Activated T-helper 17 cell treated with anti-CD3 and anti-CD28 coated beads, Interleukin-2, amount 50 U/mL, for 72 hours (primary cell): ENCODE data around the gene FIGN. TPM values are rescaled to one million over a fixed set of nuclear protein-coding genes. Genes with fewer than 3 reads are reported as not detected.

Experiments used
- ATAC-seq: fragments of 150-1000 bp; cut with Tn5 transposase; replicated peaks from 2 replicates; pipeline ENCODE4 v1.10.0; 2021; ENCODE audit warnings: mild to moderate bottlenecking, moderate library complexity
- H3K27ac Mint-ChIP-seq: one replicate; pipeline ENCODE4 v1.8.0; 2022; ENCODE audit warnings: mixed read lengths
- H3K27me3 Mint-ChIP-seq: one replicate; pipeline ENCODE4 v1.8.0; 2022; ENCODE audit warnings: mixed read lengths
- H3K36me3 Mint-ChIP-seq: one replicate; pipeline ENCODE4 v1.8.0; 2022; ENCODE audit warnings: low read depth, mild to moderate bottlenecking, mixed read lengths
- H3K4me1 Mint-ChIP-seq: one replicate; pipeline ENCODE4 v1.8.0; 2022; ENCODE audit warnings: mixed read lengths
- H3K4me3 Mint-ChIP-seq: one replicate; pipeline ENCODE4 v1.8.0; 2022; ENCODE audit warnings: mild to moderate bottlenecking, mixed read lengths
- H3K9me3 Mint-ChIP-seq: one replicate; pipeline ENCODE4 v1.8.0; 2022; ENCODE audit warnings: mixed read lengths
- total RNA-seq, 2 donors: library from RNA; stranded (reverse); gene quantifications; one replicate each; pipeline ENCODE4 v1.2.3, GENCODE V29; 2022

Gene FIGN
- total RNA-seq, 2 donors from 2014 or later: not detected

DNA sequence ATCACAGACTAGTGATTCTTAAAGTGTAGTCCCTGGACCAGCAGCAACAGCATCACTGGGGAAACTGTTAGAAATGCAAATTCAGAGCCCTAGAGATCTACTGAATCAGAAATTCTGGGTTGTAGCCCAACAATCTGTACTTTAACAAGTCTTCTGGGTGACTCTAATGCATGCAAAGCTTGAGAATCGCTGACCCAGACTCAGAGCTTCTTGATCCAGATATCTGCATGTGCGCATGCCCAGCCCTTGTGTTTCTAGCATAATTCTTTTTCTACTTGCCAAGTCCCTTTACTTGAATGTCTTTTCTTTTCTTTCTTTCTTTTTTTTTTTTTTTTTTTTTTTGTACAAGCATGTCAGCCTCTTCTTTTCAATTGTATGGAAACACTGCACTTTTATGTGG lies 60.4 kb downstream of the FIGN start:
- peaks cover 3% of the 10 kb centered on the region for H3K9me3 Mint-ChIP-seq
- no peaks in the 10 kb centered on the region for H3K4me1 Mint-ChIP-seq
- no peak for ATAC-seq
- no peak overlapping the region for H3K4me3 Mint-ChIP-seq
- no peaks in the 10 kb centered on the region for H3K27me3 Mint-ChIP-seq
- H3K27ac Mint-ChIP-seq: no peak overlapping the region
- H3K36me3 Mint-ChIP-seq: no peaks in the 10 kb centered on the region

- no peak overlapping the region for H3K27ac Mint-ChIP-seq
- no peak overlapping the region for H3K4me3 Mint-ChIP-seq
- no peaks in the 10 kb centered on the region for H3K36me3 Mint-ChIP-seq
- H3K9me3 Mint-ChIP-seq: no peaks in the 10 kb centered on the region
- no peaks in the 10 kb centered on the region for H3K4me1 Mint-ChIP-seq
- ATAC-seq: no peak
- H3K27me3 Mint-ChIP-seq: no peaks in the 10 kb centered on the region
Observed at GRCh38 chr2:163673522-163673921, 62.3 kb downstream of the FIGN start.

DNA sequence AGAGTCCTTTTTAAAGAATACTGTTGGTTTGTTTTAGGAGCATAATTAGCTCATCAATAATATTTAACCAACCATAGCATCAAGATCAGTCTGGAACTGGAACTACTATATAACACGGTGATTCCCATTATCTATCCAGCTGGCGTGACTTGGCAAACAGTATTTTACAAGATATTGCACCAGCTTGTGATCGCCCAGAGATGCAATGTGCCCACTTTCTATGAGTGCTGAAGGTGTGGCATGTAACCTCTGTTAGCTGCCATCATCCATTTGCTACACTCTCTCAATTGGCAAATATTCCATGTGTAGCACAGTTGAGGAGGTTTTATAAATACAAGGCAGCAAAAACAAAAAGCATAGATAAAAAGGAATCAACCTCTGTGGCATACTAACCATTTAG lies 64.9 kb downstream of the FIGN start:
- no peak for ATAC-seq
- Mint-ChIP-seq H3K27me3 (no peaks in the 10 kb centered on the region), H3K36me3 (no peaks in the 10 kb centered on the region), H3K9me3 (peaks cover 5% of the 10 kb centered on the region), H3K4me1 (no peaks in the 10 kb centered on the region), H3K4me3 (no peak overlapping the region), H3K27ac (no peak overlapping the region)

- Mint-ChIP-seq H3K27ac (no peak overlapping the region), H3K4me1 (no peaks in the 10 kb centered on the region), H3K36me3 (no peaks in the 10 kb centered on the region), H3K4me3 (no peak overlapping the region), H3K27me3 (no peaks in the 10 kb centered on the region), H3K9me3 (peaks cover 5% of the 10 kb centered on the region)
- no peak for ATAC-seq
Observed at GRCh38 chr2:163669506-163669905, 66.3 kb downstream of the FIGN start.

GRCh38 chr2:163667064-163667887 lies 68.5 kb downstream of the FIGN start:
- no peak for ATAC-seq

GRCh38 chr2:163665817-163666216 lies 70.0 kb downstream of the FIGN start:
- H3K36me3 Mint-ChIP-seq: no peaks in the 10 kb centered on the region
- ATAC-seq: no peak
- no peak overlapping the region for H3K4me3 Mint-ChIP-seq
- H3K27me3 Mint-ChIP-seq: no peaks in the 10 kb centered on the region
- no peaks in the 10 kb centered on the region for H3K4me1 Mint-ChIP-seq
- no peak overlapping the region for H3K27ac Mint-ChIP-seq
- H3K9me3 Mint-ChIP-seq: peaks cover 11% of the 10 kb centered on the region

More at GRCh38 chr2:163667064-163667887, 68.5 kb downstream of the FIGN start:
- Mint-ChIP-seq H3K9me3 (peaks cover 5% of the 10 kb centered on the region), H3K36me3 (no peaks in the 10 kb centered on the region), H3K4me3 (no peak overlapping the region), H3K27ac (no peak overlapping the region), H3K4me1 (no peaks in the 10 kb centered on the region), H3K27me3 (no peaks in the 10 kb centered on the region)

GRCh38 chr2:163665051-163665450 lies 70.8 kb downstream of the FIGN start:
- Mint-ChIP-seq H3K9me3 (peaks cover 11% of the 10 kb centered on the region), H3K4me3 (no peak overlapping the region), H3K4me1 (no peaks in the 10 kb centered on the region), H3K27ac (no peak overlapping the region), H3K36me3 (no peaks in the 10 kb centered on the region), H3K27me3 (no peaks in the 10 kb centered on the region)
- ATAC-seq: no peak

- Mint-ChIP-seq H3K27ac (no peak overlapping the region), H3K36me3 (no peaks in the 10 kb centered on the region), H3K4me1 (no peaks in the 10 kb centered on the region), H3K27me3 (no peaks in the 10 kb centered on the region), H3K9me3 (peaks cover 11% of the 10 kb centered on the region), H3K4me3 (no peak overlapping the region)
- no peak for ATAC-seq
Observed at GRCh38 chr2:163664610-163665009, 71.2 kb downstream of the FIGN start.

DNA sequence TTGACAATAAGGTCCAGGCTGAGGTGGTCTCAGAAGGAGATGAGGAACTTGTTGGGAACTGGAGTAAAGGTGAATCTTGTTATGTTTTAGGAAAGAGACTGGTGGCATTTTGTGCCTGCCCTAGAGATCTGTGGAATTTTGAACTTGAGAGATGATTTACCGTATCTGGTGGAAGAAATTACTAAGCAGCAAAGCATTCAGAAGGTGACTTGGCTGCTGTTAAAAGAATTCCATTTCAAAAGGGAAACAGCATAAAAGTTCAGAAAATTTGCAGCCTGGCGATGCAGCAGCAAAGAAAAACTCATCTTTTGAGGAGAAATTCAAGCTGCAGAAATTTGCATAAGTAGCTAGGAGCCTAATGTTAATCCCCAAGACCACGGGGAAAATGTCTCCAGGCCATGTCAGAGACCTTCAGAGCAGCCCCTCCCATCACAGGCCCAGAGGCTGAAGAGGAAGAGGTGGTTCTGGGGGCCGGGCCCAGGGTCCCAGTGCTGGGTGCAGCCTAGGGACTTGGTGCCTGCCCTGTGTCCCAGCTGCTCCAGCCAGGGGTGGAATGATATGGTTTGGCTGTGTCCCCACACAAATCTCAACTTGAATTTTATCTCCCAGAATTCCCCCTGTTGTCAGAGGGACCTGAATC lies 73.5 kb downstream of the FIGN start:
- no peaks in the 10 kb centered on the region for H3K27me3 Mint-ChIP-seq
- no peak overlapping the region for H3K27ac Mint-ChIP-seq
- no peak for ATAC-seq
- peaks cover 12% of the 10 kb centered on the region for H3K9me3 Mint-ChIP-seq
- no peaks in the 10 kb centered on the region for H3K36me3 Mint-ChIP-seq
- H3K4me1 Mint-ChIP-seq: no peaks in the 10 kb centered on the region
- H3K4me3 Mint-ChIP-seq: no peak overlapping the region

- Mint-ChIP-seq H3K36me3 (no peaks in the 10 kb centered on the region), H3K4me3 (no peak overlapping the region), H3K4me1 (no peaks in the 10 kb centered on the region), H3K27me3 (no peaks in the 10 kb centered on the region), H3K9me3 (peaks cover 14% of the 10 kb centered on the region), H3K27ac (no peak overlapping the region)
- ATAC-seq: no peak
Observed at GRCh38 chr2:163659224-163659623, 76.6 kb downstream of the FIGN start.

DNA sequence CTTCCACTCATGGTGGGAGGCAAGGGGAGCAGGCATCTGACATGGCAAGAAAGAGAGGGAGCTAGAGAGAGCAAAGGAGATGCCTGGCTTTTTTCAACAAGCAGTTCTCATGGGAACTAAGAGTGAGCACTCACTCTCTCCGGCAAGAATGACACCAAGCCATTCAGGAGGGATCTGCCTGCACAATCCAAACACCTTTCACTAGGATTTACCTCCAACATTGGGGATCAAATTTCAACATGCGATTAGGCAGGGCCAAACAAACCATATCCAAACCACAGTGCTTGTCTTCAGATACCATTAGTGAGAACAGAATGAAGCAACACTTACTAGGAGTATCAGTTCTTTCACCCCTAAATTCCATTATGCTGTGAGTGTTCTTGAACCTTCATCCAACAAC lies 77.3 kb downstream of the FIGN start:
- H3K4me3 Mint-ChIP-seq: no peak overlapping the region
- ATAC-seq: no peak
- no peak overlapping the region for H3K27ac Mint-ChIP-seq
- H3K9me3 Mint-ChIP-seq: peaks cover 15% of the 10 kb centered on the region
- H3K36me3 Mint-ChIP-seq: no peaks in the 10 kb centered on the region
- H3K4me1 Mint-ChIP-seq: no peaks in the 10 kb centered on the region
- no peaks in the 10 kb centered on the region for H3K27me3 Mint-ChIP-seq

- Mint-ChIP-seq H3K4me1 (no peaks in the 10 kb centered on the region), H3K9me3 (peaks cover 15% of the 10 kb centered on the region), H3K36me3 (no peaks in the 10 kb centered on the region), H3K4me3 (no peak overlapping the region), H3K27me3 (no peaks in the 10 kb centered on the region), H3K27ac (no peak overlapping the region)
- ATAC-seq: no peak
Observed at GRCh38 chr2:163657281-163657656, 78.5 kb downstream of the FIGN start.

DNA sequence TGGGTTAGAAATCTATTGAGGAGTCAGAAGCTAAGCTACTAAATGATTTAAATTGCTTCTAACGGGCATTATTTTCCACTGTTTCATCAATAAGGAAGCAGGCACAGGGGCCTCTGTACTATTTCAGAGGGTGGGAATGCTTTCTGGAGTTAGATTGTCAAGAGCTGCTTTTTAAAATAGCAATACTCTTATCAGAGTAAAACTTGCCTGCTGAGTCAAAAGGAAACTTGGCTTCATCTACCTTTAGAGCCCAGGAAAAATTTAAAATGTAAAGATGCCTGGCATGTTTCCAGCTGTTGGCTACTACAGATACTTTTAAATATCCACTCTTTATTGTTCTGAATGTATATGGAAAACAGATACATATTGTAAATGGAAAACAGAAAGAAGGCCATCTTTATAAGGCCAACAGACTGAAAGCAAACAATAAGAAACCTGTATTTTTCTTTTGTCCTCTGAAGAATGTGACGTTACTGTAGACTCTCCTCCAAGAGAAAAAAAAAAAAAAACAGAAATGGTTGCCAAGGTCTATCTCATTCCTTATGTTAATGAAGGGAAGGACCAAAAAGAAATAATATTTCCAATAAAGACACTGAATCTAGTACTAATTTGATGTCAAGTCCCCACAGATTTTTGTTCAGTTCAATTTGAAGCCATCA lies 79.1 kb downstream of the FIGN start:
- H3K9me3 Mint-ChIP-seq: peaks cover 11% of the 10 kb centered on the region
- no peak overlapping the region for H3K27ac Mint-ChIP-seq
- no peaks in the 10 kb centered on the region for H3K27me3 Mint-ChIP-seq
- no peaks in the 10 kb centered on the region for H3K4me1 Mint-ChIP-seq
- no peak overlapping the region for H3K4me3 Mint-ChIP-seq
- no peak for ATAC-seq
- no peaks in the 10 kb centered on the region for H3K36me3 Mint-ChIP-seq

GRCh38 chr2:163655667-163656066 lies 80.1 kb downstream of the FIGN start:
- Mint-ChIP-seq H3K9me3 (peaks cover 8% of the 10 kb centered on the region), H3K27ac (no peak overlapping the region), H3K4me3 (no peak overlapping the region), H3K36me3 (no peaks in the 10 kb centered on the region), H3K27me3 (no peaks in the 10 kb centered on the region), H3K4me1 (no peaks in the 10 kb centered on the region)
- ATAC-seq: no peak

GRCh38 chr2:163652751-163653150 lies 83.1 kb downstream of the FIGN start:
- H3K27me3 Mint-ChIP-seq: no peaks in the 10 kb centered on the region
- no peak for ATAC-seq
- H3K36me3 Mint-ChIP-seq: no peaks in the 10 kb centered on the region
- peaks cover 7% of the 10 kb centered on the region for H3K9me3 Mint-ChIP-seq
- no peaks in the 10 kb centered on the region for H3K4me1 Mint-ChIP-seq
- no peak overlapping the region for H3K4me3 Mint-ChIP-seq
- no peak overlapping the region for H3K27ac Mint-ChIP-seq
